K562 (cell line): ENCODE measurements around the gene ARHGAP26. TPM values are rescaled to one million over a fixed set of nuclear protein-coding genes. Genes with fewer than 3 reads are reported as not detected.
A peak's percentile ranks its signal among the peaks of the same experiment; 100 is the strongest.

ENCODE experiments used
- CREM ChIP-seq: IDR thresholded peaks from 2 replicates; pipeline ENCODE4 v1.6.1; 2014; ENCODE audit warnings: antibody characterized with exemption, low read depth
- CXXC5 ChIP-seq: fragments of 250-450 bp; sonication (Bioruptor Pico); IDR thresholded peaks from 2 replicates; pipeline ENCODE4 v1.8.0; 2022; ENCODE audit warnings: inconsistent platforms, mild to moderate bottlenecking, moderate library complexity
- FOXJ2 ChIP-seq: fragments of 200-800 bp; sonication (Bioruptor generic); IDR thresholded peaks from 2 replicates; pipeline ENCODE4 v1.6.1; 2016; ENCODE audit warnings: missing genetic modification characterization, missing compliant biosample characterization
- NFIC ChIP-seq: fragments of 450-650 bp; IDR thresholded peaks from 2 replicates; pipeline ENCODE4 v1.6.1; 2017; ENCODE audit warnings: mild to moderate bottlenecking, inconsistent platforms
- NFYB ChIP-seq: IDR thresholded peaks from 2 replicates; pipeline ENCODE4 v1.6.1; 2011; ENCODE audit warnings: mild to moderate bottlenecking, moderate library complexity; ENCODE audit not compliant: insufficient read length; ENCODE audit errors: extremely low read depth
- NR2C2 ChIP-seq, 2 experiments: fragments of 200-800 bp in 1 of 2; sonication (Bioruptor generic) in 1 of 2; sonication (generic) in 1 of 2; formaldehyde crosslinking in 1 of 2; IDR thresholded peaks; 2 replicates each; pipeline versions ENCODE4 v1.6.1 to v1.8.0; 2016 to 2022; ENCODE audit warnings: mild to moderate bottlenecking in 1 of 2, missing compliant biosample characterization in 1 of 2, missing genetic modification characterization in 1 of 2, missing genetic modification reagents in 1 of 2
- PHF8 ChIP-seq: fragments of 200-600 bp; sonication (generic); IDR thresholded peaks from 2 replicates; pipeline ENCODE4 v1.6.1; 2012; ENCODE audit warnings: mixed run types, mild to moderate bottlenecking, inconsistent platforms, low read length, moderate library complexity, borderline replicate concordance
- RREB1 ChIP-seq: fragments of 250-450 bp; sonication (Bioruptor Pico); IDR thresholded peaks from 2 replicates; pipeline ENCODE4 v1.4.0; 2020
- SRSF9 ChIP-seq: fragments of 200-400 bp; formaldehyde crosslinking; IDR thresholded peaks from 2 replicates; pipeline ENCODE4 v1.6.1; 2017; ENCODE audit warnings: low read depth, low read length, borderline replicate concordance
- ZBTB11 ChIP-seq, 3 experiments: fragments of 200-800 bp in 1 of 3; fragments of 250-450 bp in 1 of 3; fragments of 450-650 bp in 1 of 3; sonication (Bioruptor Pico) in 1 of 3; sonication (Bioruptor generic) in 1 of 3; formaldehyde crosslinking in 1 of 3; IDR thresholded peaks; 2 replicates each; pipeline versions ENCODE4 v1.6.1 to v1.8.0; 2016 to 2022; ENCODE audit warnings: mild to moderate bottlenecking in 2 of 3, missing genetic modification characterization in 2 of 3, missing compliant biosample characterization in 1 of 3, moderate library complexity in 1 of 3
- ZNF134 ChIP-seq: fragments of 250-450 bp; sonication (Bioruptor Pico); conservative IDR thresholded peaks from 2 replicates; pipeline ENCODE4 v1.4.0; 2020
- ZNF146 ChIP-seq: IDR thresholded peaks from one replicate; pipeline ENCODE4 v1.6.1; 2018; ENCODE audit warnings: missing compliant biosample characterization; ENCODE audit not compliant: unreplicated experiment
- ZNF408 ChIP-seq: fragments of 250-450 bp; sonication (Bioruptor Pico); IDR thresholded peaks from 2 replicates; pipeline ENCODE4 v1.4.0; 2020; ENCODE audit warnings: low read depth, mild to moderate bottlenecking, moderate library complexity
- ZNF592 ChIP-seq: fragments of 450-650 bp; IDR thresholded peaks from 2 replicates; pipeline ENCODE4 v1.6.1; 2017; ENCODE audit warnings: antibody characterized with exemption, mild to moderate bottlenecking
- polyA plus RNA-seq, 8 experiments: library from polyadenylated mRNA; depleted of rRNA in 4 of 8; stranded (reverse) in 5 of 8; unstranded in 3 of 8; fragments of >200 nt; fragmentation: Nextera tagmentation in 2 of 8; fragmentation: Illumina TruSeq in 1 of 8; extraction: Ambion mirVana in 2 of 8; extraction: Trizol in 1 of 8; gene quantifications; 2 replicates each; pipeline versions ENCODE4 v1.2.1 to v1.2.3, GENCODE V29; 2011 to 2014; ENCODE audit warnings: inconsistent platforms in 1 of 8, missing spikeins in 1 of 8
- total RNA-seq, 7 experiments: library from RNA; depleted of rRNA in 6 of 7; stranded (reverse); fragments of >200 nt in 6 of 7; fragmentation: Illumina TruSeq in 2 of 7; extraction: Trizol in 2 of 7; gene quantifications; 2 replicates each; pipeline versions ENCODE4 v1.2.1 to v1.2.3, GENCODE V29; 2011 to 2021; ENCODE audit warnings: low replicate concordance in 1 of 7

The ARHGAP26 gene
- total and polyA plus RNA-seq, 9 of the 15 experiments (the other 6 are each of a cell fraction or from before 2014, with no cell fraction given), result 0.13 to 1.1 (median 0.55) TPM

GRCh38 chr5:143219696-143220095 lies 449.5 kb downstream of the ARHGAP26 start (continued):
- TF ChIP-seq NR2C2 (CRISPR knock-in tag; IDR thresholded peaks at IDR 0.05), result 0 out of 2 replicates have a peak, but pooled peaks have one; percentile 45
- TF ChIP-seq NR2C2 (tag; IDR thresholded peaks at IDR 0.05), result peak; percentile 50; the same call in 1 of the 2 replicates
- TF ChIP-seq PHF8, result no peak
- no peak for TF ChIP-seq NFYB
- TF ChIP-seq SRSF9, result no peak
- TF ChIP-seq ZNF592, result peak; percentile 98
- no peak for TF ChIP-seq ZNF134 (CRISPR knock-in tag)
- TF ChIP-seq CREM, result peak; percentile 37; the same call in 1 of the 2 replicates
- TF ChIP-seq ZNF408 (CRISPR knock-in tag), result no peak
- TF ChIP-seq RREB1 (CRISPR knock-in tag), result no peak
- TF ChIP-seq ZNF146 (CRISPR knock-in tag), result no peak
- TF ChIP-seq FOXJ2 (tag), result peak; percentile 30; the same call in 1 of the 2 replicates
- TF ChIP-seq ZBTB11 (CRISPR knock-in tag; IDR thresholded peaks at IDR 0.05), result peak in 1 of 3 experiments; percentile 58; a peak in 1 of 6 replicates
- 0 out of 2 replicates have a peak, but pooled peaks have one; percentile 7 for TF ChIP-seq NFIC
- TF ChIP-seq CXXC5 (CRISPR knock-in tag), result peak; percentile 61
